Suppressor macrophage (primary cell): ENCODE measurements around the gene USP33.
A peak's percentile ranks its signal among the peaks of the same experiment; 100 is the strongest.
"Not testable (repeated sequence)": the region's sequence is repeated elsewhere in the genome, so short reads cannot be mapped to it uniquely, and the experiment has no call there.

Source experiments
- DNase-seq, 4 experiments: peaks; one replicate each; pipeline ENCODE4 v3.0.0-alpha.2; 2020 to 2022

The USP33 gene

DNA sequence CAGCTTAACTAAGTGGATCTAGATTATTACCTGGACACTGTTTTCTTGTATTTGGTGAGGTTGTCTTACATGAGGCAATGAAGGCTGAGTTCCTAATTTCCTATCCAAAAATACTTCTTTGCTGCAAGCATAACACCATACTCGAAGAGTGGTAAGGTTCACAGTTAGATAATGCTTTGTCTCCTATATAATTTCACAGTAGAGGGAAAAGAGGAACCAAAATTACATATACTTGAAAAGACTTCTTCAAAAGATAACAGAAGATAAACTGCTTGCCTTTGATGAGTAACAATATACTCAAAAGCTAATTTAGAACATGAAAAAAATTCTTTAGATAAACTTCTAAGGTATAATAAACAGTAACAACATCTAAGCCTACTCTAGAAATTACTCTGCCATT is 20.4 kb downstream of the USP33 start:
- DNase-seq, result peak in 1 of 4 experiments; percentile 21

DNA sequence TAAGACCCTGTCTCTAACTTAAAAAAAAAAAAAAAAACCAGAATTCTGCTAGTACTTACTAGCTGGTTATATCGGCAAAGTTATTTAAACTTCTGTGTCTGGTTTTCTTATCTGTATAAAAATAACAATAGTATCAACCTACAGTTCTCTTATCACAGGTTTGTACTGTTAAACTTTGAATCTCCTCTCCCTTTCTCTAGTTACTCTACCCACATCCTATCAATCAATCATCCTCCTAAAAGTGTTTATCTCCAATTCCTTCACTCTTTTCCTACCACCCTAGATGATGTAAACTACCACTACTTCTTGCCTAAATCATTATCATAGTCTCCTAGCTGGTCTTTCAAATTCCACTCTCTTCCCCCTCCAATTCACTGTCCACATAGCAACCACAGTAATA is 27.6 kb downstream of the USP33 start:
- DNase-seq, result no peak

DNA sequence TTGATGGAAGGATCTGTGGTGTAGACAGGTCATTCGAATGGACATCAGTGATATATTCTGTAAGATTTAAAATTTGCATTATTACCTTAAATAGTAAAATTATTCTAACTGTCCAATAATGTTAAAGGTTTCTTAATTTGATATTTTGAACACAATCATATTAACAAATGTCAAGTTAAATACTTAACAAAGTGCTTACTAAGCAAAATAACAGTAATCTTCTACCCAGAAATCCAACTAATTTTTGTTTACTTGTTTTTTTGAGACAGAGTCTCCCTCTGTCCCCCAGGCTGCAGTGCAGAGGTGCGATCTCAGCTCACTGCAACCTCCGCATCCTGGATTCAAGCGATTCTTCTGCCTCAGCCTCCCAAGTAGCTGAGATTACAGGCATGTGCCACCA is 33.9 kb downstream of the USP33 start:
- DNase-seq, result no peak

GRCh38 chr1:77718181-77718580 is 41.5 kb downstream of the USP33 start:
- DNase-seq, result no peak

DNA sequence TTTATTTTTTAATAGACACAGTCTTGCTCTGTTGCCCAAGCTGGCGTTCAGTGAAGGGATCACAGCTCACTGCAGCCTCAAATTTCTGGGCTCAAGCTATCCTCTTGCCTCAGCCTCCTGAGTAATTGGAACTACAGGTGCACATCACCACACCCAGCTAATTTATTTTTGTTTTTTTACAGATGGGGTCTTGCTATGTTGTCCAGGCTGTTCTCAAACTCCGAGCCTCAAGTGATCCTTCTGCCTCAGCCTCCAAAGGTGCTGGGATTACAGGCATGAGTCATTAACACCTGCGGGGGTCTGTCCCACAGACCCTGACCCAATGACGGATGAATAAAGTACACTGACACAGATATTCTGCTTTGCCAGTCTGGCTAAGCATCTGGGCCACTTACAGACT is 43.6 kb downstream of the USP33 start:
- DNase-seq, result no peak

DNA sequence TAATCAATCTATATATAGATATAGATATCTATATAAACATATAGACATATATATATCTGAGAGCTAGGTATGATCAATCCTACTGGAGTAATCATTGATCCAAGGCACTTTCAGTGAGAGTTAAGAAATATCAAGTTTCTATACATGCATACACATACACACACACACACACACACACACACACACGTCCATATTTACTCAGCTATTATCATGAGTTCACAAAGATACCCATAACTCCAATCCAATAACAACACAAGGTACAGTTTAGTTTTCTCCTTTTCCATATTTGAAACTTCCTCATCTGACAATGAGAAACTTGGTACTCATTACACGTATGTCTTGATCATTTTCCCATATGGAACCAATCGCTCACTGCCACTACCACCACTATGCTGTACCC is 49.9 kb downstream of the USP33 start:
- DNase-seq, result no peak

GRCh38 chr1:77706321-77706720 is 53.3 kb downstream of the USP33 start:
- no peak for DNase-seq

DNA sequence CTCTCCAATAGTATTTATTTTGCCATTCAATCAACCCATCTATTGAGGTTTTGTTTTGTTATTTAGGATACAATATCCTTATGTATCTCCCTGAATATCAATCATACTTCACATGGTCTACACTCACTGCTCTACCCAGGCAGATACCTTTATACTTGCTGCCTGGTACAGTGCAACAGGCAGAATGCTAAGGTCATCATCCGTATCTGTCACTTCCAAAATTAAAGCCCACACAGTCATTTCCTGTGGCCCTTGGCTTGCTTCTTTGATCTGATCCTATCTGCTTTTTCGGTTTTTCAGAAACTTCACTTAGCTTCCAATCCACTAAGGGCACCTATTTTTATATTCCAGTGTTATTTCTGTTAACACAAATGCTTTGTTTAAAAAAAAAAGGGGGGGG is 54.9 kb downstream of the USP33 start:
- DNase-seq, result no peak

- DNase-seq, result not testable (repeated sequence)
These were observed 60.0 kb downstream of the USP33 start for GRCh38 chr1:77699673-77700072.

- DNase-seq, result no peak
These were observed 62.2 kb downstream of the USP33 start for GRCh38 chr1:77697441-77697840.

- DNase-seq, result no peak
These were observed 70.7 kb downstream of the USP33 start for GRCh38 chr1:77688939-77689338.

GRCh38 chr1:77687519-77687906 is 72.1 kb downstream of the USP33 start:
- peak in 3 of 4 experiments; percentile 20 to 42 (median 22) for DNase-seq

- no peak for DNase-seq
These were observed 72.7 kb downstream of the USP33 start for GRCh38 chr1:77686796-77687518.

- peak; percentile 94 to 97 (median 96) for DNase-seq
These were observed 76.2 kb downstream of the USP33 start for GRCh38 chr1:77683160-77684148.

DNA sequence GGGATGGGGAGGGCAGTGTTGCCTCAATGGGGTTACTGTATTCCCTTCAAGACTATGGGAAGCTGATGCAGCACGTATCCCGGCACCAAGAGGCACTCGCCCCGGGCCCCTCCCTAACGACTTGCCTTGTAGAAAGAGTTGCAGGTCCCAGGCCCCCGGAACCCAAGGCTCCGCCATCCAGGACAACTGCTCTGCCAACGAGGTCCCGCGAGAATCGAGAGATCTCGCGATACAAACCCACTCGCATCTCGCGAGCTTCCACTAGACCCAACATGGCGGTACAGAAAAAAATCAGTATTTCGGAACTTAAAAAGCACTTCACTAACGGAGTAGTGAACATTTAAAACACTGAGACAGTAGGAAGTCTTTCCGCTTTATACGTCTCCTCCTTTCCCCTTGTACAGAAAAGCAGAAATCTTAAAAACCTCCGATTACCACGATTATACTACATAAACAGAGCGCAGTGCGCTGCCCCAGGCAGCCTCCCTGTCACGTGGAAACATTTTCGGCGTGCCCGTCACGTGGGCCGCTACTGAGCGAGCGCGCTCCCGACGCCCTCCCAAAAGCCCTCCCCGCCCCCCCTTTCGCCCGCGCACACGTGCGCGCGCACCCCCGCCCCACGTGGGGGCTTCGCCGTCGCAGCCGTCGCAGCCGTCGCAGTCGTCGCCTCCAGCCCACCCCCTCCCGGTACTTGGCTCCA is 77.0 kb downstream of the USP33 start, which contains the start of gene ZZZ3:
TSS of gene ZZZ3 (minus strand) at position 199 of the 700 bp plus-strand sequence. CDS start 49,304 bp downstream, outside the sequence.
- DNase-seq, result peak; percentile 96 to 97 (median 96)

- DNase-seq, result peak in 1 of 4 experiments; percentile 19
These were observed 79.5 kb downstream of the USP33 start for GRCh38 chr1:77680173-77680572.

DNA sequence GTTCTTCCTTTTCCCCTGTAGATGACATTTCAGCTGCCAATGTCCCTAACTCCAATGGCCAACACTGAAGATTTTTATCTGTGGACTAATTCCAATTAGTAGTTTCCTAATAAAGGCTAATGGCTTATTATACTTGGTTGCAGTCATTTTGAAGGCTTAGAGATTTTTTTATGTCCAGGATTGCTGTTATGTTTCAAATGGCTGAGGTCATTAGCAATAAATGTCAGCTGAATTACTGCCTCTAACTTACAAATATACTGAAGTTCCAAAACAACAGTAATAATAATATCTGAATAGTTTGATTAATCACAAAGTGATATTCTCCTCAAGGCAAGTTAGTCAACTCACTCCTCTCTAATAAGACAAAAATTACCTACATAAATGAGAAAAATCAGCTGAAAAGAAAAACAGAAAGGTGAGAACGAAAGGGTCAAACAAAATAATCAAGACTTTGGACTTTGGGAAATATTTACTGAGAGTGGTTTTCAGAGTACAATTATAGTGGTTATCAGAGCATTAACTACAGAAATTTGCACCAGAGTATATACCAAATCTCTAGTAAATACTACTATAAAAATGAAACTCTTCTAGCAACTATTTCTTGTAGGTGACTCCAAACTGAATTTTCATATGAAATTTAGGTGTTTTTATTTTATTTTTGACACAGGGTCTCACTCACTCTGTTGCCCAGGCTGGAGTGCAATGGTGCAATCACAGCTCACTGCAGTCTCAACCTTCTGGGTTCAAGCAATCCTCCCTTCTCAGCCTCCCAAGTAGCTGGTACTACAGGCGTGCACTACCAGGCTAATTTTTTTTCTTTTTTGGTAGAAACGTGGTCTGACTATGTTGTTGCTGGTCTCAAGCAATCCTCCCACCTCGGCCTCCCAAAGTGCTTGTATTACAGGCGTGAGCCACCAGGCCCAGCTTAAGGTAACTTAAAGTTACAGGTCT is 80.7 kb downstream of the USP33 start:
- no peak for DNase-seq

- not testable (repeated sequence) for DNase-seq
These were observed 84.8 kb downstream of the USP33 start for GRCh38 chr1:77674807-77675206.

DNA sequence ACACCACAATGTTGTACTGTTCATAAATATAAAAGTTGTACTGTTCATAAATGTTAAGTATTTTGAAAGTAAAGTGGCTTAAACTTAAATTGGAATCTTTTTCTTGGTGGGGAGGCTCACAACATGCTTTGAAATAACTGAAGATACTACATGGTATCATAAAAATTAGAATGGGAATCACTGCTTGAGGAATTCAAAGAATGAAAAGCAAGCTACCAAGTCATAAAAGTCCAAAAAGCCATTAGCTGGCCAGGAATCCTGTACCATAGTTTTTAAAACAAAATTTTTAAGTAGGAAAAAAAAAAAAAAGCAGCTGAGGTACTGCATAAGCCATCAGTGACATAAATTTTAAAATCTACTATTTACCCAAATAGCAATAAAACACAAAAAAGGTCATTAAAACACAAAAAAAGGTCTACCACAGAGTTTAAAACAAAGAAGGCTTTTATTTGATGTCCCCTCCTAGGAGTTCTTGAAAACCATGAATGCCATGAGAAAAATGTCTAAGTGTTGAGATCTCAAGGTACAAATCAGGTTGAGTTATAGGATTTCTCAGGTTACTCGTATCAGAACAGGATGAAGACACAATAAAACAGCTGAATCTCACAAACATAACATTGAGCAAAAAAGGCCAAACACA is 85.8 kb downstream of the USP33 start:
- no peak for DNase-seq

DNA sequence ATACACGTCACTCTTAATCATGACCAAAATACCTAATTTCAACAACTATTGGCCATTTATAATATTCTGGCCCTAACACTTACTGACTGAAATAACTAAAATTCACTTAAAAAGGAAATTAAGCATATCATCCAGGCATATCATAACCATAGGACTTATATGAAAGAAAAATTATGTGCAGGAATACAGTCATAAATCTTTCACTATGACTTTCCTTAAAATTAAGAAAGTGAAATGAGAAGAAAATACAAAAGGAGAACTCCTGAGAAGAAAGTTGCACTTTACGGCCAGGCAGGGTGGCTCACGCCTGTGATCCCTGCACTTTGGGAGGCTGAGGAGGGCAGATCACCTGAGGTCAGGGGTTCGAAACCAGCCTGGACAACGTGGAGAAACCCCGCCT is 86.6 kb downstream of the USP33 start:
- no peak for DNase-seq

DNA sequence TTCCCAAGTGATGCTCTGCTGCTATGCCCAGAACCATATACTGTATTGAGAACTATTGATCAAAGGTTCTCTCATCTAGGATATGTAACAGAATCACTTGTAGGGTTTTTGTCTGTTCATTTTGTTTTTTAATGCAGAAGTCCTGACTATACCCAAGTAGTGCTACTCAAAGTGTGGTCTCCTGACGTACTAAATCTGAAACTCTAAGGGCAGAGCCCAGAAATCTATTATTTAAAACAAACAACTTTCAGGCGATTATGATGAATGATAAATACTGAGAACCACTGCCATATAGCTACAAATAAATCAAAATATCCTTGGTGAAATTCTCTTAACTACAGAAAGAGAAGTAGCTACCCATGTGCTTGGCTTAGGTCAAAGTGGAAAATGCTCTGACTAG is 87.3 kb downstream of the USP33 start:
- DNase-seq, result no peak
